HuH-7.5 (cell line): ENCODE results near the gene TULP4.
"Not testable (repeated sequence)": the region's sequence is repeated elsewhere in the genome, so short reads cannot be mapped to it uniquely, and the experiment has no call there.

Experiments used
- DNase-seq: peaks from one replicate; pipeline ENCODE4 v3.0.0; 2011; ENCODE audit warnings: low spot score

TULP4 gene

GRCh38 chr6:158468666-158469065 lies 156.4 kb downstream of the TULP4 start:
- DNase-seq = no peak

GRCh38 chr6:158470023-158470422 lies 157.8 kb downstream of the TULP4 start:
- not testable (repeated sequence) for DNase-seq

- DNase-seq = no peak
Measured at GRCh38 chr6:158471339-158471738, 159.1 kb downstream of the TULP4 start.

GRCh38 chr6:158472447-158472846 lies 160.2 kb downstream of the TULP4 start:
- DNase-seq = no peak

GRCh38 chr6:158474961-158475343 lies 162.7 kb downstream of the TULP4 start:
- DNase-seq = no peak

- no peak for DNase-seq
Measured at GRCh38 chr6:158475344-158476302, 163.4 kb downstream of the TULP4 start.

- DNase-seq = no peak
Measured at GRCh38 chr6:158476389-158476788, 164.1 kb downstream of the TULP4 start.

GRCh38 chr6:158477722-158478121 lies 165.5 kb downstream of the TULP4 start:
- not testable (repeated sequence) for DNase-seq

GRCh38 chr6:158480989-158481388 lies 168.7 kb downstream of the TULP4 start:
- no peak for DNase-seq

GRCh38 chr6:158481690-158482473 lies 169.6 kb downstream of the TULP4 start:
- DNase-seq = no peak

- DNase-seq = no peak
Measured at GRCh38 chr6:158485431-158485830, 173.2 kb downstream of the TULP4 start.

- DNase-seq = no peak
Measured at GRCh38 chr6:158487495-158487894, 175.2 kb downstream of the TULP4 start.

GRCh38 chr6:158488065-158488464 lies 175.8 kb downstream of the TULP4 start:
- DNase-seq = no peak

- DNase-seq = no peak
Measured at GRCh38 chr6:158489441-158489840, 177.2 kb downstream of the TULP4 start.

- no peak for DNase-seq
Measured at GRCh38 chr6:158492881-158493280, 180.6 kb downstream of the TULP4 start.

- no peak for DNase-seq
Measured at GRCh38 chr6:158496700-158497099, 184.4 kb downstream of the TULP4 start.

- DNase-seq = no peak
Measured at GRCh38 chr6:158497620-158498019, 185.4 kb downstream of the TULP4 start.

- no peak for DNase-seq
Measured at GRCh38 chr6:158498362-158498761, 186.1 kb downstream of the TULP4 start.

- DNase-seq = no peak
Measured at GRCh38 chr6:158499601-158500000, 187.3 kb downstream of the TULP4 start.

- no peak for DNase-seq
Measured at GRCh38 chr6:158500016-158500735, 187.9 kb downstream of the TULP4 start.

GRCh38 chr6:158501360-158502262 lies 189.3 kb downstream of the TULP4 start:
- no peak for DNase-seq
